ENCODE measurements around the gene DLGAP1.

DLGAP1 gene

GRCh38 chr18:3499501-3499900 lies 955.6 kb downstream of the DLGAP1 start:
- H3K27ac ChIP-seq = no peak overlapping the region
- TF ChIP-seq ZFX (IDR thresholded peaks at IDR 0.05; ENCODE audit: borderline replicate concordance) = no peak
- no peak for TF ChIP-seq CTCF (IDR thresholded peaks at IDR 0.05)

- TF ChIP-seq CTCF (IDR thresholded peaks at IDR 0.05) = no peak
- TF ChIP-seq ZFX (IDR thresholded peaks at IDR 0.05; ENCODE audit: borderline replicate concordance) = no peak
- H3K27ac ChIP-seq = no peak overlapping the region
Observed at GRCh38 chr18:3498698-3499471, 956.2 kb downstream of the DLGAP1 start.

- H3K27ac ChIP-seq = no peak overlapping the region
- TF ChIP-seq CTCF (IDR thresholded peaks at IDR 0.05) = no peak
- TF ChIP-seq ZFX (IDR thresholded peaks at IDR 0.05; ENCODE audit: borderline replicate concordance) = no peak
Observed at GRCh38 chr18:3495691-3496430, 959.2 kb downstream of the DLGAP1 start.

- H3K27ac ChIP-seq = no peak overlapping the region
- TF ChIP-seq CTCF (IDR thresholded peaks at IDR 0.05) = no peak
Observed at GRCh38 chr18:3494569-3494968, 960.5 kb downstream of the DLGAP1 start.

GRCh38 chr18:3494245-3494526 lies 960.9 kb downstream of the DLGAP1 start:
- no peak overlapping the region for H3K27ac ChIP-seq
- no peak for TF ChIP-seq CTCF (IDR thresholded peaks at IDR 0.05)
- TF ChIP-seq ZFX (IDR thresholded peaks at IDR 0.05; ENCODE audit: borderline replicate concordance) = no peak

- no peak for TF ChIP-seq CTCF (IDR thresholded peaks at IDR 0.05)
- TF ChIP-seq ZFX (IDR thresholded peaks at IDR 0.05; ENCODE audit: borderline replicate concordance) = no peak
- no peak overlapping the region for H3K27ac ChIP-seq
Observed at GRCh38 chr18:3493501-3494244, 961.4 kb downstream of the DLGAP1 start.

GRCh38 chr18:3492721-3493120 lies 962.4 kb downstream of the DLGAP1 start:
- TF ChIP-seq ZFX (IDR thresholded peaks at IDR 0.05; ENCODE audit: borderline replicate concordance) (no peak), CTCF (IDR thresholded peaks at IDR 0.05) (no peak)
- H3K27ac ChIP-seq = no peak overlapping the region
